K562 (cell line): ENCODE measurements around the gene ZNF12. TPM values are rescaled to one million over a fixed set of nuclear protein-coding genes. Genes with fewer than 3 reads are reported as not detected.

Experiments used
- BCL6 ChIP-seq: fragments of 250-450 bp; sonication (Bioruptor Pico); IDR thresholded peaks from 2 replicates; pipeline ENCODE4 v1.4.0; 2020
- FOXP4 ChIP-seq: sonication (generic); formaldehyde crosslinking; IDR thresholded peaks from 2 replicates; pipeline ENCODE4 v1.8.0; 2022; ENCODE audit warnings: mild to moderate bottlenecking, missing genetic modification reagents, borderline replicate concordance
- HMGXB4 ChIP-seq: sonication (generic); formaldehyde crosslinking; IDR thresholded peaks from 2 replicates; pipeline ENCODE4 v1.8.1; 2023; ENCODE audit warnings: mild to moderate bottlenecking, missing genetic modification reagents
- HNRNPLL ChIP-seq: fragments of 200-400 bp; formaldehyde crosslinking; IDR thresholded peaks from 2 replicates; pipeline ENCODE4 v1.6.1; 2017; ENCODE audit warnings: low read length, low read depth, mild to moderate bottlenecking; ENCODE audit not compliant: poor library complexity, severe bottlenecking
- MAZ ChIP-seq, 2 experiments: fragments of 450-650 bp in 1 of 2; sonication (generic) in 1 of 2; formaldehyde crosslinking; IDR thresholded peaks in 1 of 2; conservative IDR thresholded peaks in 1 of 2; 2 replicates each; pipeline versions ENCODE4 v1.4.0 to v1.5.0; 2020; ENCODE audit warnings: mild to moderate bottlenecking in 1 of 2, missing genetic modification reagents in 1 of 2
- PCBP2 ChIP-seq: fragments of 200-400 bp; formaldehyde crosslinking; IDR thresholded peaks from 2 replicates; pipeline ENCODE4 v1.6.1; 2018; ENCODE audit warnings: low read length, low read depth, mild to moderate bottlenecking, moderate library complexity; ENCODE audit not compliant: poor library complexity, severe bottlenecking
- SMAD4 ChIP-seq: fragments of 250-450 bp; sonication (Bioruptor Pico); conservative IDR thresholded peaks from 2 replicates; pipeline ENCODE4 v1.8.0; 2021; ENCODE audit warnings: inconsistent platforms, mild to moderate bottlenecking, moderate library complexity
- SMARCE1 ChIP-seq: fragments of 450-650 bp; IDR thresholded peaks from 2 replicates; pipeline ENCODE4 v1.7.1; 2016; ENCODE audit warnings: mild to moderate bottlenecking
- SUPT5H ChIP-seq: fragments of 450-650 bp; IDR thresholded peaks from 2 replicates; pipeline ENCODE4 v1.6.1; 2016
- TCF3 ChIP-seq: sonication (generic); formaldehyde crosslinking; IDR thresholded peaks from 2 replicates; pipeline ENCODE4 v1.4.0; 2020; ENCODE audit warnings: mild to moderate bottlenecking, missing genetic modification reagents
- THAP7 ChIP-seq: fragments of 250-450 bp; sonication (Bioruptor Pico); IDR thresholded peaks from 2 replicates; pipeline ENCODE4 v1.5.0; 2021
- ZNF311 ChIP-seq: fragments of 250-450 bp; sonication (Bioruptor Pico); IDR thresholded peaks from 2 replicates; pipeline ENCODE4 v1.4.0; 2020; ENCODE audit warnings: mild to moderate bottlenecking, moderate library complexity
- ZNF318 ChIP-seq, 2 experiments: fragments of 450-650 bp; IDR thresholded peaks; 2 replicates each; pipeline ENCODE4 v1.6.1; 2016; ENCODE audit warnings: mild to moderate bottlenecking in 2 of 2, borderline replicate concordance in 1 of 2, low read depth in 1 of 2, moderate library complexity in 1 of 2
- polyA plus RNA-seq, 8 experiments: library from polyadenylated mRNA; depleted of rRNA in 4 of 8; stranded (reverse) in 5 of 8; unstranded in 3 of 8; fragments of >200 nt; fragmentation: Nextera tagmentation in 2 of 8; fragmentation: Illumina TruSeq in 1 of 8; extraction: Ambion mirVana in 2 of 8; extraction: Trizol in 1 of 8; gene quantifications; 2 replicates each; pipeline versions ENCODE4 v1.2.1 to v1.2.3, GENCODE V29; 2011 to 2014; ENCODE audit warnings: inconsistent platforms in 1 of 8, missing spikeins in 1 of 8
- total RNA-seq, 7 experiments: library from RNA; depleted of rRNA in 6 of 7; stranded (reverse); fragments of >200 nt in 6 of 7; fragmentation: Illumina TruSeq in 2 of 7; extraction: Trizol in 2 of 7; gene quantifications; 2 replicates each; pipeline versions ENCODE4 v1.2.1 to v1.2.3, GENCODE V29; 2011 to 2021; ENCODE audit warnings: low replicate concordance in 1 of 7

ZNF12 gene
- total and polyA plus RNA-seq, 9 of the 15 experiments (the other 6 are each of a cell fraction or from before 2014, with no cell fraction given): 5.8 to 32.3 (median 18.9) TPM

- TF ChIP-seq PCBP2 (no peak), SMARCE1 (no peak), TCF3 (CRISPR knock-in tag) (no peak), ZNF318 (IDR thresholded peaks at IDR 0.05; ENCODE audit: borderline replicate concordance in 1 of 2, low read depth in 1 of 2) (no peak), MAZ (CRISPR knock-in tag; conservative IDR thresholded peaks at IDR 0.05 in 1 of 2, IDR thresholded peaks at IDR 0.05 in 1 of 2) (no peak; a peak in 1 of 4 replicates), BCL6 (CRISPR knock-in tag) (no peak), HMGXB4 (CRISPR knock-in tag) (no peak; the same call in 1 of the 2 replicates), ZNF311 (CRISPR knock-in tag) (0 out of 2 replicates have a peak, but pooled peaks have one; percentile 24), FOXP4 (CRISPR knock-in tag) (no peak), HNRNPLL (no peak), SUPT5H (peak; percentile 58), THAP7 (CRISPR knock-in tag) (0 out of 2 replicates have a peak, but pooled peaks have one; percentile 56), SMAD4 (CRISPR knock-in tag) (0 out of 2 replicates have a peak, but pooled peaks have one; percentile 35)
These were observed at the start of gene ZNF12 (continued) for GRCh38 chr7:6706666-6707407.
